ENCODE results near the gene C17orf67.

Gene C17orf67

GRCh38 chr17:56810891-56811775 lies 22.6 kb downstream of the C17orf67 start:
- Histone ChIP-seq H4K20me1 (ENCODE audit: control insufficient read depth, insufficient read depth, low read depth, low read length) (no peaks in the 10 kb centered on the region), H3F3A (ENCODE audit: control insufficient read depth, insufficient read depth) (no peaks in the 10 kb centered on the region), H3K4me1 (ENCODE audit: control insufficient read depth, low read length) (no peaks in the 10 kb centered on the region), H3K4me2 (ENCODE audit: low read length) (no peak overlapping the region), H3K79me2 (ENCODE audit: control insufficient read depth, low read length) (no peaks in the 10 kb centered on the region), H3K4me3 (ENCODE audit: low read length) (no peak overlapping the region), H3K27me3 (ENCODE audit: control insufficient read depth, low read length) (peaks cover 17% of the 10 kb centered on the region), H3K27ac (ENCODE audit: low read depth, low read length) (no peak overlapping the region), H3K9me2 (replicated peaks; ENCODE audit: control insufficient read depth, low read length) (no peaks in the 10 kb centered on the region), H3K36me3 (ENCODE audit: control insufficient read depth, low read length) (no peaks in the 10 kb centered on the region), H3K9me3 (ENCODE audit: control insufficient read depth, insufficient read depth, low read length) (no peaks in the 10 kb centered on the region)
- no peak for TF ChIP-seq CTCF (IDR thresholded peaks at IDR 0.05; ENCODE audit: low read depth, low read length, poor library complexity, severe bottlenecking)
- TF ChIP-seq EZH2phosphoT487 (IDR thresholded peaks at IDR 0.05; ENCODE audit: borderline replicate concordance, low read length), result no peak

GRCh38 chr17:56810343-56810742 lies 23.4 kb downstream of the C17orf67 start:
- no peaks in the 10 kb centered on the region for H3K4me1 ChIP-seq (ENCODE audit: control insufficient read depth, low read length)
- H3F3A ChIP-seq (ENCODE audit: control insufficient read depth, insufficient read depth), result no peaks in the 10 kb centered on the region
- no peaks in the 10 kb centered on the region for H3K79me2 ChIP-seq (ENCODE audit: control insufficient read depth, low read length)
- no peaks in the 10 kb centered on the region for H4K20me1 ChIP-seq (ENCODE audit: control insufficient read depth, insufficient read depth, low read depth, low read length)
- TF ChIP-seq CTCF (IDR thresholded peaks at IDR 0.05; ENCODE audit: low read depth, low read length, poor library complexity, severe bottlenecking) (no peak), EZH2phosphoT487 (IDR thresholded peaks at IDR 0.05; ENCODE audit: borderline replicate concordance, low read length) (no peak)
- H3K27me3 ChIP-seq (ENCODE audit: control insufficient read depth, low read length), result peaks cover 12% of the 10 kb centered on the region
- no peak overlapping the region for H3K4me2 ChIP-seq (ENCODE audit: low read length)
- H3K27ac ChIP-seq (ENCODE audit: low read depth, low read length), result no peak overlapping the region
- no peaks in the 10 kb centered on the region for H3K9me2 ChIP-seq (replicated peaks; ENCODE audit: control insufficient read depth, low read length)
- no peak overlapping the region for H3K4me3 ChIP-seq (ENCODE audit: low read length)
- no peaks in the 10 kb centered on the region for H3K36me3 ChIP-seq (ENCODE audit: control insufficient read depth, low read length)
- H3K9me3 ChIP-seq (ENCODE audit: control insufficient read depth, insufficient read depth, low read length), result no peaks in the 10 kb centered on the region

- Histone ChIP-seq H3K4me2 (ENCODE audit: low read length) (no peak overlapping the region), H3K79me2 (ENCODE audit: control insufficient read depth, low read length) (no peaks in the 10 kb centered on the region), H3K9me3 (ENCODE audit: control insufficient read depth, insufficient read depth, low read length) (no peaks in the 10 kb centered on the region), H3K36me3 (ENCODE audit: control insufficient read depth, low read length) (no peaks in the 10 kb centered on the region), H3K4me1 (ENCODE audit: control insufficient read depth, low read length) (no peaks in the 10 kb centered on the region), H3K27ac (ENCODE audit: low read depth, low read length) (no peak overlapping the region), H4K20me1 (ENCODE audit: control insufficient read depth, insufficient read depth, low read depth, low read length) (no peaks in the 10 kb centered on the region), H3K9me2 (replicated peaks; ENCODE audit: control insufficient read depth, low read length) (no peaks in the 10 kb centered on the region), H3K4me3 (ENCODE audit: low read length) (no peak overlapping the region), H3F3A (ENCODE audit: control insufficient read depth, insufficient read depth) (no peaks in the 10 kb centered on the region), H3K27me3 (ENCODE audit: control insufficient read depth, low read length) (peaks cover 8% of the 10 kb centered on the region)
- TF ChIP-seq EZH2phosphoT487 (IDR thresholded peaks at IDR 0.05; ENCODE audit: borderline replicate concordance, low read length) (no peak), CTCF (IDR thresholded peaks at IDR 0.05; ENCODE audit: low read depth, low read length, poor library complexity, severe bottlenecking) (no peak)
These were observed 23.9 kb downstream of the C17orf67 start for GRCh38 chr17:56809820-56810179.

All from DOHH2 (cell line).